8988T (cell line): ENCODE data around the gene USP10.
A peak's percentile ranks its signal among the peaks of the same experiment; 100 is the strongest.
"Not testable (repeated sequence)": the region's sequence is repeated elsewhere in the genome, so short reads cannot be mapped to it uniquely, and the experiment has no call there.

ENCODE experiments used
- DNase-seq: peaks from one replicate; pipeline ENCODE4 v3.0.0; 2011

USP10 gene

GRCh38 chr16:84729716-84730320 is 30.0 kb downstream of the USP10 start:
- no peak for DNase-seq

DNA sequence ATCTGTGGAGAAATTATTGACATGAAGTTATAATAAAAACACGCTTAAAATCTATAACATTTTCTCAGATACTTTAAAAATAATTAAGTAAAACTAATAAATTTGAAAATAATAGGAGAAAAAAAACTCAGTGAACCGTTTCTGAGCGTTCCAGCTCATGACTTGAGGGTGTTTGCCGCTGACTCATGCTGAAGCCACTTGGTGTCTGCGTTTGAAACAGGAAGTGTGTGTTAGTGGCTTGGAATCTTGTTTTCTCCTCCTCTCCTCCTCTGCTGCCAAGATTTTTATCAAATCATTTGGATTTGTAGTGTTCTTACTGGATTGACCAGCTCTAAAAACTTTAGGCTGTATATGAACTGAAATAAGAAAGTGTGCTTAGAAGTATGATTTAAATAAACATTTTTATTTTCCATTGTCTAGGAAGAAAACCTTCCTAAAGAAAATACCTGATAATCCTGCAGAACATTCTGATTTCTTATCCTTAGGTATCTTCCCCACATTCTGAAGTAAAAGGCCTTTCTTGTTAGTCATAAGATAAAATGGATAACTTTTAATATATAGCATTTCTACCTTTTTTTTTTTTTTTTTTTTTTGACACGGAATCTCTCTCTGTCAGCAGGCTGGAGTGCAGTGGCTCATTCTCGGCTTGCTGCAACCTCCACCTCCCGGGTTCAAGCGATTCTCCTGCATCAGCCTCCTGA is 30.8 kb downstream of the USP10 start:
- no peak for DNase-seq

DNA sequence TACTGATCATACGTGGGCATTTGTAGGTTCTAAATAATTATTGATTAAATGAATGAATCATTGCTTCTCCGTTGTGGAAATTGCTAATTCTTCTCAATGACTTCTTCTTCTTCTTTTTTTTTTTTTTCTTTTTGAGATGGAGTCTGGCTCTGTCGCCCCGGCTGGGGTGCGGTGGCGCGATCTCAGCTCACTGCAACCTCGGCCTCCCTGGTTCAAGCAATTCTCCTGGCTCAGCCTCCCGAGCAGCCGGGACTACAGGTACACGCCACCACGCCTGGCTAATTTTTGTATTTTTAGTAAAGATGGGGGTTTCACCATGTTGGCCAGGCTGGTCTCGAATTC is 32.5 kb downstream of the USP10 start:
- DNase-seq = not testable (repeated sequence)

- DNase-seq = no peak
These were observed 33.0 kb downstream of the USP10 start for GRCh38 chr16:84732674-84733352.

- no peak for DNase-seq
These were observed 36.2 kb downstream of the USP10 start for GRCh38 chr16:84735849-84736586.

DNA sequence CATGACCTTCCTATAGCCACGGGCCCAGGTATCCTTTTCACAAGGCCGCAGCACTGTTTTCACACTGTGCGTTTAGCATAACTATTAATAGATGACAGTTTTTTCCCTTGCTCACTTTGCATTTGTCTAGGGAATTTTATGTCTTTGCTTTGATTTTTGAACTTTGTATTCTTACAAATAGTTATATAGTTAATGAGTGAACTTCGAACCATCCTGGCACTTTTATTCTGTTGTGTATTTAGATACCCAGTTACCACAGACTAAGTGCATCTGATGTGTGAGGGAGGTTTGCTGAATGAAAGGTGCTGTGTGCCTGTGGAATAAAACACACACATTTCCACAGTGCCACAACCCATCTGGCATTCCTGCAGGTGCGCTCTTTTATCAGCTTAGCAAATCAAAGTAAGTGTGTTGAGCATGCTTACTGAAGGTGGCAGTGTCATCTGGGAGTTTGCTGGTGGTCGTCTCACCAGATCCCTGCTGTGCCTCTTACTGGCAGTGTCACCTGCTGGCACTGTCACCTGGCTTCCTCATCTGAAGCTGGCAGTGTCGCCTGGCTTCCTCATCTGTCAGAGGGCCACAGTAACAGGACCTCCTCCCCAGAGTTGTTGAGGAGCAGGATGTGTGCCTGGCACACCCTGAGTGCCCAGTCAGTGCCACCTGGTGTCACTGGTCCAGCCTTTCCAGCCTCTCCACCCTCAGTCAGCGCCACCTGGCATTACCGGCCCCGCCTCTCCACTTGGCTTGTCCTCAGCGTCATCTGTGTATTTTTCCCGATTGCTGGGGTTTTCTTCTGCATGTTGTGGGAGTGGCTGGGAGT is 37.6 kb downstream of the USP10 start:
- no peak for DNase-seq

DNA sequence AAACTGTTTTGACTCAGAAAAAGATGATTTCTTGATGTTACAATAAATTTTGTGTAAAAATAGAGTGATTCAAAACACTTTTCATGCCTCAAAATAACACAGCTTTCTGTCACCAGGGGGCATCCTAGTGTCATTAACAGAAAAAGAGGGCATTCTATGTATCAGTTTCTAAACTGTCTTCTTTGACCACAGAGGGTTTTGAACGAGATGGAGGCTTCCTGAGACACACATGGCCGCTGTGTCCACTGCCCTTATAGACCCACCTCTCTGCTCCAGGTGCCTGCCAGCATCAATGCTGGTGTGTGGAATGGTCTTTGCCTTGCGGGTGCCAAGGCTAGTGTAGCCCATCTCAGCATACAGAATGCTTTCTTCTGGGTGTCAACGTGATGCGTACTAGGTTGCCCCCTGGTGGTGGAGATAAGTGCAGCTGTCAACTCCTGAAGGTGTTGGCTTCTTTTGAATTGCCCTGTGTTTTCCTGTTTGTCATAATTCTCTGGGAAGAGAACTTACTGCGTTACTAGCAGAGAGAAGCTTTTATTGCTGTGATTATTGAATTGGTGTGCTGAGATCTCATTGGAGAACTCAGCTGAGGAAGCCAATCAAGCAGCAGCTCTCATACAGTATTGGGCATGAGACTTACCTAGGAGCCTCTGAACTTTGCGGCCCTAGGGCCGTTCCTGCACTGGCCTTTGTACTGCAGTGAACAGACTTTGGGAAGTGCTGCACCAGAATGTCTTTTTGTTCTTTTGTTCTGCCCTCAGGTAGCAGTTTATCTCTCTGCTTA is 38.6 kb downstream of the USP10 start:
- peak; percentile 54 for DNase-seq

- no peak for DNase-seq
These were observed 39.7 kb downstream of the USP10 start for GRCh38 chr16:84739349-84740124.

GRCh38 chr16:84740596-84741116 is 40.9 kb downstream of the USP10 start:
- DNase-seq = no peak

DNA sequence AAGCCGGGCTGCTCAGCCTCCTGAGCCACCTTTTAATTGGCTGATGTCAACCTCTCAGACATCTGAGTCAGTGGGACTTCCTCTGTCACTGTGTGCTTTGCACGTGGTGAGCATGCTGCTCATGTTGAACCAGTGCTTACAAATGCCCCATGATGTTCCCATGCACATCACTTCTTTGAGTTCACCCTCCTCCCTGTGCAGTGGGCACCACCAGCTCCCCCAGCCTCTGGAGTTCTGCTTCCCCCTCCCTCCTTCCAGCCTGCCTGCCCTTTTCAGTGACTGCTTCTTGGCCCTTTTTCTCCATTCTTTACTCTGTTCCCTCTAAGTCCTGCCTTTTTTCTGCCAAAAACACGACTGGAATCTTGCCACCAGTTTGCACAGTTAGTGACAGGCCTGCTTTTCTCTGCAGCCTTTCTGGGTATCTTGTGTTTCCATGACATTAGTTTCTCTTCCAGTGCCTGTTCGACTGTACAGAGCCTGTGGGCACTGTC is 41.6 kb downstream of the USP10 start:
- DNase-seq = no peak

DNA sequence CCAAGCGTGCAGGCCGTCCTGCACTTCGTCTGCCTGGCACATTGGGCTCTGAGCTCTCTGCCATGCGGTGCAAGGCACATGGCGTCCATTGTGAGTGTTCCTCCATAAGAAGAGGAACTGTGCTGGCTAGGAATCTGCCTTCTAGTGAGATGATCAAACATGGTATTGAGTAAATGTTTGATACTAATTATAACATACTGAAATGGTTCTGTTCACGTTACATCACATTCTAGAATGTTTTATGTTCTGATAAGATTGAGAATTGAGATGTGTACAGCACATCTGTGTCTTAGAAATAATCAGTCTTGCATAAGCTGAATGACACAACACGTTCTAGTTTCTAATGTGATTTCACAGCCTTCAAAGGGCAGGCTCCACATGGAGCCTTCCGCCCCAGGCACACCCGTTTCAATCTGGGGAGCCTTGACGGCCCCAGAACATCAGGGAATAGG is 42.9 kb downstream of the USP10 start:
- DNase-seq = no peak

GRCh38 chr16:84746231-84746630 is 46.4 kb downstream of the USP10 start:
- DNase-seq = no peak

- DNase-seq = no peak
These were observed 47.1 kb downstream of the USP10 start for GRCh38 chr16:84746875-84747274.

DNA sequence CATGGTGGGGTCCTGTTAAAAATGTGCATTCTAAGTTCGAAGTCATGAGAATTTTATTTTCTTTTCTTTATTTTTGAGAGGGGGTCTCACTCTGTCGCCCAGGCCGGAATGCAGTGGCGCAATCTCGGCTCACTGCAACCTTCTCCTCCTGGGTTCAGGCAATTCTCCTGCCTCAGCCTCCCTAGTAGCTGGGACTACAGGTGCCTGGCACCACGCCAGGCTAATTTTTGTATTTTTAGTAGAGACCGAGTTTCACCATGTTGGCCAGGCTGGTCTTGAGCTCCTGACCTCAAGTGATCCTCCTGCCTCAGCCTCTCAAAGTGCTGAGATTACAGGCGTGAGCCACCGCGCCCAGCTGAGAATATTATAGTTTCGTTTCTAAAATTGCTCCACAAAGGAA is 48.4 kb downstream of the USP10 start:
- DNase-seq = not testable (repeated sequence)

- DNase-seq = no peak
These were observed 49.3 kb downstream of the USP10 start for GRCh38 chr16:84749072-84749471.

GRCh38 chr16:84749815-84750214 is 50.0 kb downstream of the USP10 start:
- DNase-seq = no peak

GRCh38 chr16:84750575-84750974 is 50.8 kb downstream of the USP10 start:
- DNase-seq = no peak

- no peak for DNase-seq
These were observed 51.4 kb downstream of the USP10 start for GRCh38 chr16:84751241-84751640.

- no peak for DNase-seq
These were observed 52.1 kb downstream of the USP10 start for GRCh38 chr16:84751947-84752346.

DNA sequence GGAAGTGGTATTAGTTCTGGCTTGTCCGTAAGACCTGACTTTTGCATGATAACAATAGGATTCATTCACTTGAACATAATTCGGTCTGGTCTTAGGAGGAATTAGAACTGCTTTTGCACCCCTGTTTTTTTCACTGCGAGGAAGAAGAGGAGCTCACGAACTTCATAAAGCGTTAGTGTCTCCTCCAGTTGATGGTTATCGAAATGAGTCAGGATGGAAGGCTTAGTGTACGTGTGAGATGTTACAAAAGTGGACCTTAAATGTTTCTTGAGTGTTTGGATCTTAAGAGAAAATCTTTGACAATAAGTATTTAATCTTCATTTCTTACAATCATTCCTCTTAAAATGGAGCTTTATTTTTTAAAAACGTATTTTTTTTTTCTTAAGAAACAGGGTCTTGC is 52.8 kb downstream of the USP10 start:
- no peak for DNase-seq
